A549 treated with ZK216348 at 1 μM for 4 hours (cell line): ENCODE measurements around the gene SYCN. TPM values are rescaled to one million over a fixed set of nuclear protein-coding genes. Genes with fewer than 3 reads are reported as not detected.

Experiments used
- total RNA-seq: library from RNA; stranded (reverse); fragments of 200-300 nt; extraction: Qiagen RNA extraction; gene quantifications from 5 replicates; pipeline ENCODE4 v1.2.3, GENCODE V29; 2022; ENCODE audit warnings: low read depth

Gene SYCN, protein sequence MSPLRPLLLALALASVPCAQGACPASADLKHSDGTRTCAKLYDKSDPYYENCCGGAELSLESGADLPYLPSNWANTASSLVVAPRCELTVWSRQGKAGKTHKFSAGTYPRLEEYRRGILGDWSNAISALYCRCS
- total RNA-seq, result not detected in 5 replicates

DNA sequence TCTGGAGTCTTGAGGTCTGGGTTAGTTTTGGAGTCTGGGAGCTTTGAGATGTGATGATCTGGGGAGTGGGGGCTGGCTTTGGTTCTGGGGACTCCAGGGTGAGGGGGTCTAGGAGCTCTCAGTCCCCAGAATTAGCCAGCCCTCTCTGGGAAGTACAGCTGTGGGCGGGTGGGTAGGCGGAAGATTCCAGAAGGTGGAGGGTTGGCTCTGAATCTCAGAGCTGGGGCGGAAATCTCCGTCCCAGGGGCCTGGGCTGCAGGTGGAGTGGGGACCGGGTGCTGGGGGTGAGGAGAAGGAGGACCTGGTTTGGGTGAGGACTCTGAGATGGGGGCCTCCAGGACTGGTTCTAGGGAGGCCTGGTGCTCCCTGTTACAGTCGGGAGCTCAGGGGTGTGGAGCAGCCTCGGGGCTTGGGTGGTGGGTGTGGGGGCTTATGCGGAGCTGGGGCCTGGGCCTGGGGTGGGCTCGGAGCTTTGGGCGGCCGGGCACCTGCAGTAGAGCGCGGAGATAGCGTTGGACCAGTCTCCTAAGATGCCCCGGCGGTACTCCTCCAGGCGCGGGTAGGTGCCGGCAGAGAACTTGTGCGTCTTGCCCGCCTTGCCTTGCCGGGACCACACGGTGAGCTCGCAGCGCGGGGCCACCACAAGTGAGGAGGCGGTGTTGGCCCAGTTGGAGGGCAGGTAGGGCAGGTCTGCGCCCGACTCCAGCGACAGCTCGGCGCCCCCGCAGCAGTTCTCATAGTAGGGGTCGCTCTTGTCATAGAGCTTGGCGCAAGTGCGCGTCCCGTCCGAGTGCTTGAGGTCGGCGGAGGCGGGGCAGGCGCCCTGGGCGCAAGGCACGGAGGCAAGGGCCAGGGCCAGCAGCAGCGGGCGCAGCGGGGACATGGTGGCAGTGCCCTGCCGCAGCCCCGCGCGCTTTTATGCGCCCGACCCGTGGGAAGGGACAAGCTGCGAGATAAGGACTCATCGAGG, at the start of gene SYCN:
TSS of gene SYCN (minus strand) at position 892 of the 970 bp plus-strand sequence. CDS start at position 883, 9 bp downstream.

DNA sequence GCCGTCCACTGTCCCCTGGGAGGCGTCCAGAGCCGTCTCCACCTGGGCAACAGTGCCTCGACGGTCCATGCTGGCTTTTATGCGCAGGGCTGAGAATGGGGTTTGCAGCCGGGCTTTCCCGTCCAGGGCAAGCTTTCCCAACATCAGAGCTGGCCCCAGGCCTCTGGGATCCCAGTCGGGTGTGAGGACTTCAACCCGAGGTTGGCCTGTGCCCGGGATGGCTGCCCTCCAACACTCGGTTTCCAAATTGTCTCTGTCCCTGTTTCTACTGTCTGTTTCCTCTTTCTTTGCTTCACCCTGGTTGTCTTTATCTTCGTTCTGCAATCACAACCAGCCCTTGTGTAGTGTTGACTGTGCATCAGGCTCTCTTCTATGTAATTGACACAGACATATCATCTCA, 44.7 kb upstream of the SYCN start, which contains the start of gene IFNL4:
TSS of gene IFNL4 (minus strand) at position 51 of the 400 bp plus-strand sequence.

DNA sequence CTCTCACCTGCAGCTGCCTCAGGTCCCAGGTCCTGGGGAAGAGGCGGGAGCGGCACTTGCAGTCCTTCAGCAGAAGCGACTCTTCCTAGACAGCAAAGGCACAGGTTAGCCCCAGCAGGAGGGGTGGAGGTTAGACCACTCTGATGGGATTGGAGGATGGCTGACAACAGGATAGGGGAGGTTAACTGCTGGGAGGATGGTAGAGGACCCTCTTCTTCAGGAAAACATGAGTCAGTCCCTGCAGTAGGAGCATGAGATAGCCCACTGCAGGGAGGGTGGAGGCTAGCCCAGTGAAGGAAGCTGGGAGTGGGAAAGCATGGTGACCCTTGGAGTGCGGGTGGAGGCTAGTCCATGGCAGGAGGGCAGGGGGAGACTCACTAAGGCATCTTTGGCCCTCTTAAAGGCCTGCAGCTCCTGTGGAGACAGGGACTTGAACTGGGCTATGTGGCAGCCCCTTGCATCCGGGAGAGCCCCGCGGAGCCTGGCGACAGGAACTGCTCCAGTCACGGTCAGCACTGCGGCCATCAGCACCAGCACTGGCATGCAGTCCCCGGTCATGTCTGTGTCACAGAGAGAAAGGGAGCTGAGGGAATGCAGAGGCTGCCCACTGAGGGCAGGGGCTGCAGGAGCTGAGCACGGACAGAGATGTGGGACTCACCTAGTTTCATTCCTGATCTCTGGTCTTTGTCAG, 40.5 kb upstream of the SYCN start, which contains the start of gene IFNL3:
TSS of gene IFNL3 (minus strand) at position 597 of the 691 bp plus-strand sequence. CDS start at position 558, 39 bp downstream.

DNA sequence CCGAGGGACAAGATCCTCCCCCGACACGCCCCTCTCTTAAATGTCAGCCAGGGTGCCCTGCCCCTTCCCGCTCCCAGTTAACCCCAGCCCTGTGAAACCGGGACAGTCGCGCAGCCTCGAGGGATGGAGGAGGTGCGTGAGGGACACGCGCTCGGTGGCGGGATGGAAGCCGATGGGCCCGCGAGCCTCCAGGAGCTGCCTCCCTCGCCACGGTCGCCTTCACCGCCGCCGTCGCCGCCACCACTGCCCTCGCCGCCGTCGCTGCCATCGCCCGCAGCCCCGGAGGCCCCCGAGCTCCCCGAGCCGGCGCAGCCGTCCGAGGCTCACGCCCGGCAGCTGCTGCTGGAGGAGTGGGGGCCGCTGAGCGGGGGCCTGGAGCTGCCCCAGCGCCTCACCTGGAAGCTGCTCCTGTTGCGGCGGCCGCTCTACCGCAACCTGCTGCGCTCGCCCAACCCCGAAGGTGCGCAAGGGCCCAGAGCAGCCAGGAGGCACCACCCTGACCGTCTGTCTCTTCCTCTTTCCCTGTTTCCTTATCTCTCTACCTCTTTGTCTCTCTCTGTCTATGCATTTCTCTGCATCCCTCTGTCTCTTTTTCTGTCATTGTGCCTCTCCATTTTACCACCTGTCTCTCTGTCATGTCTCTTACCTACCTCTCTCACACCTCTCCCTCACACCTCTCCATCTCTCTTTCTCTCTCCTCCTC, 7.1 kb downstream of the SYCN start, which contains the start of gene NCCRP1:
TSS of gene NCCRP1 (plus strand) at position 105 of the 703 bp plus-strand sequence. CDS start at position 124, 19 bp downstream.

Other genes with a start within 250 kb of the SYCN start
- 60.0 to 90.4 TPM (median 86.0 TPM) in 5 replicates for gene FBXO17, start 228.5 kb downstream of the SYCN start, total RNA-seq
- gene FBXO27, start 171.7 kb downstream of the SYCN start, total RNA-seq, result 2.7 to 7.5 TPM (median 4.6 TPM) in 5 replicates
- gene ACP7, start 119.9 kb downstream of the SYCN start, total RNA-seq, result 0.14 to 0.23 TPM (median 0.15 TPM) in 3 of 5 replicates, not detected in the others
- gene PAK4, start 78.5 kb downstream of the SYCN start, total RNA-seq, result 59.1 to 132 TPM (median 113 TPM) in 5 replicates
- 1.2 to 1.8 TPM (median 1.5 TPM) in 5 replicates for gene NCCRP1, start 7.3 kb downstream of the SYCN start, total RNA-seq
- not detected in 5 replicates for gene IFNL3, start 40.7 kb upstream of the SYCN start, total RNA-seq
- gene IFNL4, start 44.6 kb upstream of the SYCN start, total RNA-seq, result not detected in 5 replicates
- not detected in 5 replicates for gene IFNL2, start 64.1 kb upstream of the SYCN start, total RNA-seq
- 0.30 TPM in 1 of 5 replicates, not detected in the others for gene IFNL1, start 92.1 kb upstream of the SYCN start, total RNA-seq
- 5.9 to 13.6 TPM (median 12.4 TPM) in 5 replicates for gene LRFN1, start 116.6 kb upstream of the SYCN start, total RNA-seq
- gene GMFG, start 131.8 kb upstream of the SYCN start, total RNA-seq, result 0.39 to 0.49 TPM in 2 of 5 replicates, not detected in the others
- 90.7 to 196 TPM (median 187 TPM) in 5 replicates for gene SAMD4B, start 138.2 kb upstream of the SYCN start, total RNA-seq
- 63.9 to 86.0 TPM (median 79.1 TPM) in 5 replicates for gene PAF1, start 186.8 kb upstream of the SYCN start, total RNA-seq
- gene MED29, start 187.1 kb upstream of the SYCN start, total RNA-seq, result 57.7 to 76.7 TPM (median 68.7 TPM) in 5 replicates
- 102 to 201 TPM (median 151 TPM) in 5 replicates for gene ZFP36, start 202.6 kb upstream of the SYCN start, total RNA-seq
- 43.4 to 100 TPM (median 80.1 TPM) in 5 replicates for gene PLEKHG2, start 208.4 kb upstream of the SYCN start, total RNA-seq
- gene RPS16, start 231.7 kb upstream of the SYCN start, total RNA-seq, result 5,245 to 7,224 TPM (median 7,041 TPM) in 5 replicates
- 140 to 214 TPM (median 201 TPM) in 5 replicates for gene SUPT5H, start 241.3 kb upstream of the SYCN start, total RNA-seq